ENCODE data around the gene C1orf52.

The C1orf52 gene

GRCh38 chr1:85220756-85221201, 38.7 kb downstream of the C1orf52 start:
- no peaks in the 10 kb centered on the region for H3K36me3 ChIP-seq (ENCODE audit: control insufficient read depth, low read length)
- no peaks in the 10 kb centered on the region for H3K4me1 ChIP-seq (ENCODE audit: control insufficient read depth, low read length)
- H3K9me2 ChIP-seq (replicated peaks; ENCODE audit: control insufficient read depth, low read length): no peaks in the 10 kb centered on the region
- no peak overlapping the region for H3K4me3 ChIP-seq (ENCODE audit: low read length)
- no peaks in the 10 kb centered on the region for H3K79me2 ChIP-seq (ENCODE audit: control insufficient read depth, low read length)
- H3F3A ChIP-seq (ENCODE audit: control insufficient read depth, insufficient read depth): no peaks in the 10 kb centered on the region
- H3K27me3 ChIP-seq (ENCODE audit: control insufficient read depth, low read length): peaks cover 30% of the 10 kb centered on the region
- no peak overlapping the region for H3K4me2 ChIP-seq (ENCODE audit: low read length)
- TF ChIP-seq EZH2phosphoT487 (IDR thresholded peaks at IDR 0.05; ENCODE audit: borderline replicate concordance, low read length) (no peak), CTCF (IDR thresholded peaks at IDR 0.05; ENCODE audit: low read depth, low read length, poor library complexity, severe bottlenecking) (no peak)
- H3K27ac ChIP-seq (ENCODE audit: low read depth, low read length): no peak overlapping the region
- no peaks in the 10 kb centered on the region for H4K20me1 ChIP-seq (ENCODE audit: control insufficient read depth, insufficient read depth, low read depth, low read length)
- H3K9me3 ChIP-seq (ENCODE audit: control insufficient read depth, insufficient read depth, low read length): no peaks in the 10 kb centered on the region

GRCh38 chr1:85219853-85220610, 39.4 kb downstream of the C1orf52 start:
- no peaks in the 10 kb centered on the region for H4K20me1 ChIP-seq (ENCODE audit: control insufficient read depth, insufficient read depth, low read depth, low read length)
- no peaks in the 10 kb centered on the region for H3K4me1 ChIP-seq (ENCODE audit: control insufficient read depth, low read length)
- no peak overlapping the region for H3K27ac ChIP-seq (ENCODE audit: low read depth, low read length)
- no peak overlapping the region for H3K4me2 ChIP-seq (ENCODE audit: low read length)
- no peaks in the 10 kb centered on the region for H3F3A ChIP-seq (ENCODE audit: control insufficient read depth, insufficient read depth)
- no peaks in the 10 kb centered on the region for H3K79me2 ChIP-seq (ENCODE audit: control insufficient read depth, low read length)
- no peak for TF ChIP-seq CTCF (IDR thresholded peaks at IDR 0.05; ENCODE audit: low read depth, low read length, poor library complexity, severe bottlenecking)
- no peak for TF ChIP-seq EZH2phosphoT487 (IDR thresholded peaks at IDR 0.05; ENCODE audit: borderline replicate concordance, low read length)
- no peaks in the 10 kb centered on the region for H3K9me2 ChIP-seq (replicated peaks; ENCODE audit: control insufficient read depth, low read length)
- no peaks in the 10 kb centered on the region for H3K36me3 ChIP-seq (ENCODE audit: control insufficient read depth, low read length)
- H3K4me3 ChIP-seq (ENCODE audit: low read length): no peak overlapping the region
- H3K9me3 ChIP-seq (ENCODE audit: control insufficient read depth, insufficient read depth, low read length): no peaks in the 10 kb centered on the region
- H3K27me3 ChIP-seq (ENCODE audit: control insufficient read depth, low read length): peaks cover 26% of the 10 kb centered on the region

GRCh38 chr1:85216697-85217096, 42.8 kb downstream of the C1orf52 start:
- Histone ChIP-seq H3K4me2 (ENCODE audit: low read length) (no peak overlapping the region), H4K20me1 (ENCODE audit: control insufficient read depth, insufficient read depth, low read depth, low read length) (no peaks in the 10 kb centered on the region), H3K27me3 (ENCODE audit: control insufficient read depth, low read length) (peaks cover 22% of the 10 kb centered on the region), H3K4me1 (ENCODE audit: control insufficient read depth, low read length) (no peaks in the 10 kb centered on the region), H3K9me2 (replicated peaks; ENCODE audit: control insufficient read depth, low read length) (no peaks in the 10 kb centered on the region), H3K9me3 (ENCODE audit: control insufficient read depth, insufficient read depth, low read length) (no peaks in the 10 kb centered on the region), H3K27ac (ENCODE audit: low read depth, low read length) (no peak overlapping the region), H3K36me3 (ENCODE audit: control insufficient read depth, low read length) (no peaks in the 10 kb centered on the region), H3F3A (ENCODE audit: control insufficient read depth, insufficient read depth) (no peaks in the 10 kb centered on the region), H3K79me2 (ENCODE audit: control insufficient read depth, low read length) (no peaks in the 10 kb centered on the region), H3K4me3 (ENCODE audit: low read length) (no peak overlapping the region)
- TF ChIP-seq EZH2phosphoT487 (IDR thresholded peaks at IDR 0.05; ENCODE audit: borderline replicate concordance, low read length) (no peak), CTCF (IDR thresholded peaks at IDR 0.05; ENCODE audit: low read depth, low read length, poor library complexity, severe bottlenecking) (no peak)
